HG02610 (cell line): ENCODE results near the gene LINC01488.

Experiments used
- ATAC-seq: cut with Tn5 transposase; IDR thresholded peaks from one replicate; pipeline ENCODE4 v1.9.1; 2021; ENCODE audit warnings: mild to moderate bottlenecking, moderate library complexity; ENCODE audit not compliant: unreplicated experiment

LINC01488 gene

GRCh38 chr11:69504127-69504526 lies 22.7 kb downstream of the LINC01488 start:
- ATAC-seq, result no peak

GRCh38 chr11:69504576-69505335 lies 23.3 kb downstream of the LINC01488 start:
- no peak for ATAC-seq

- no peak for ATAC-seq
Observed at GRCh38 chr11:69508974-69509373, 27.5 kb downstream of the LINC01488 start.

- ATAC-seq, result no peak
Observed at GRCh38 chr11:69509381-69509780, 27.9 kb downstream of the LINC01488 start.

GRCh38 chr11:69509846-69510390 lies 28.5 kb downstream of the LINC01488 start:
- no peak for ATAC-seq

- no peak for ATAC-seq
Observed at GRCh38 chr11:69510471-69511357, 29.3 kb downstream of the LINC01488 start.

- no peak for ATAC-seq
Observed at GRCh38 chr11:69511358-69512055, 30.0 kb downstream of the LINC01488 start.

GRCh38 chr11:69512136-69512535 lies 30.7 kb downstream of the LINC01488 start:
- ATAC-seq, result no peak

GRCh38 chr11:69512790-69513189 lies 31.3 kb downstream of the LINC01488 start:
- no peak for ATAC-seq

- ATAC-seq, result no peak
Observed at GRCh38 chr11:69513196-69513595, 31.7 kb downstream of the LINC01488 start.

GRCh38 chr11:69513663-69514224 lies 32.3 kb downstream of the LINC01488 start:
- no peak for ATAC-seq

- no peak for ATAC-seq
Observed at GRCh38 chr11:69514771-69515170, 33.3 kb downstream of the LINC01488 start.

GRCh38 chr11:69515271-69516245 lies 34.1 kb downstream of the LINC01488 start:
- ATAC-seq, result no peak

- no peak for ATAC-seq
Observed at GRCh38 chr11:69516526-69516925, 35.1 kb downstream of the LINC01488 start.

- no peak for ATAC-seq
Observed at GRCh38 chr11:69518081-69518950, 36.9 kb downstream of the LINC01488 start.

GRCh38 chr11:69520186-69520916 lies 38.9 kb downstream of the LINC01488 start:
- no peak for ATAC-seq

GRCh38 chr11:69521457-69521856 lies 40.0 kb downstream of the LINC01488 start:
- no peak for ATAC-seq

- ATAC-seq, result no peak
Observed at GRCh38 chr11:69523453-69523852, 42.0 kb downstream of the LINC01488 start.
